NK-92 treated with Interleukin-12 subunit alpha and Interleukin-12 subunit beta, amount 100 ng/mL, for 24 hours (cell line): ENCODE measurements around the gene TENM4.
"Not testable (repeated sequence)": the region's sequence is repeated elsewhere in the genome, so short reads cannot be mapped to it uniquely, and the experiment has no call there.

ENCODE experiments used
- DNase-seq: peaks from one replicate; lab custom pipeline; 2025; lab: John Stamatoyannopoulos, UW

The TENM4 gene

GRCh38 chr11:78845496-78845895 lies 595.3 kb downstream of the TENM4 start:
- DNase-seq: no peak

GRCh38 chr11:78841456-78842060 lies 599.3 kb downstream of the TENM4 start:
- no peak for DNase-seq

GRCh38 chr11:78840623-78841022 lies 600.2 kb downstream of the TENM4 start:
- no peak for DNase-seq

- no peak for DNase-seq
Observed at GRCh38 chr11:78840200-78840599, 600.6 kb downstream of the TENM4 start.

GRCh38 chr11:78838417-78838816 lies 602.4 kb downstream of the TENM4 start:
- no peak for DNase-seq

- no peak for DNase-seq
Observed at GRCh38 chr11:78835646-78836045, 605.2 kb downstream of the TENM4 start.

GRCh38 chr11:78834886-78835285 lies 605.9 kb downstream of the TENM4 start:
- DNase-seq: no peak

- no peak for DNase-seq
Observed at GRCh38 chr11:78833237-78833636, 607.6 kb downstream of the TENM4 start.

- DNase-seq: no peak
Observed at GRCh38 chr11:78832226-78832947, 608.4 kb downstream of the TENM4 start.

GRCh38 chr11:78831571-78831970 lies 609.3 kb downstream of the TENM4 start:
- no peak for DNase-seq

GRCh38 chr11:78830277-78830819 lies 610.5 kb downstream of the TENM4 start:
- DNase-seq: no peak

GRCh38 chr11:78829146-78829545 lies 611.7 kb downstream of the TENM4 start:
- no peak for DNase-seq

- DNase-seq: no peak
Observed at GRCh38 chr11:78828676-78829075, 612.2 kb downstream of the TENM4 start.

GRCh38 chr11:78827291-78827690 lies 613.5 kb downstream of the TENM4 start:
- not testable (repeated sequence) for DNase-seq

- DNase-seq: no peak
Observed at GRCh38 chr11:78825591-78826020, 615.2 kb downstream of the TENM4 start.

GRCh38 chr11:78823588-78823987 lies 617.2 kb downstream of the TENM4 start:
- DNase-seq: no peak

GRCh38 chr11:78822931-78823423 lies 617.9 kb downstream of the TENM4 start:
- DNase-seq: no peak

- DNase-seq: no peak
Observed at GRCh38 chr11:78821371-78822306, 619.2 kb downstream of the TENM4 start.

- no peak for DNase-seq
Observed at GRCh38 chr11:78820741-78821140, 620.1 kb downstream of the TENM4 start.

GRCh38 chr11:78818201-78818600 lies 622.6 kb downstream of the TENM4 start:
- no peak for DNase-seq

GRCh38 chr11:78815831-78816230 lies 625.0 kb downstream of the TENM4 start:
- DNase-seq: no peak
